Cerebellar nuclear complex (tissue), 1 donor: ENCODE data around the gene NPR1.
"Not testable (repeated sequence)": the region's sequence is repeated elsewhere in the genome, so short reads cannot be mapped to it uniquely, and the experiment has no call there.

Source experiments
- DNase-seq, 2 experiments: peaks; one replicate each; lab custom pipeline; 2025; lab: John Stamatoyannopoulos, UW

The NPR1 gene

GRCh38 chr1:153678519-153679336 lies at the start of gene NPR1:
Gene NPR1, plus strand, starts transcription at chr1:153678688. Its CDS starts 421 bp downstream, at chr1:153679109.
- no peak for DNase-seq

DNA sequence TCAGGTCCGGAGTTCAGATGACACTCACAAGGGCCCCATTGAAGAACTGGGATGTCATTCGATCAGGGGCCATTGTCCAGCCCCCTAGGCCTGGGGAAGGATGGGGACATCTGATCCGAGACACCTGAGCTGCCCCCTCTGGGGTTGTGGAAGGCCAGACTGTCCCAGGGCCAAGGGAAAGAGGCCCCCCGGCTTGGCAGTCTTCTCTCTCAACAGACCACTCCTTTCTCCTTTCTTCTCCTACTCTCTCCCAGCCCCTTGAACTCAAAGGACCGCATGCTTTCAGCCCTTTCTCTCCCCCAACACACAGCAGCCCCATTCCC lies 49.2 kb upstream of the NPR1 start:
- no peak for DNase-seq

DNA sequence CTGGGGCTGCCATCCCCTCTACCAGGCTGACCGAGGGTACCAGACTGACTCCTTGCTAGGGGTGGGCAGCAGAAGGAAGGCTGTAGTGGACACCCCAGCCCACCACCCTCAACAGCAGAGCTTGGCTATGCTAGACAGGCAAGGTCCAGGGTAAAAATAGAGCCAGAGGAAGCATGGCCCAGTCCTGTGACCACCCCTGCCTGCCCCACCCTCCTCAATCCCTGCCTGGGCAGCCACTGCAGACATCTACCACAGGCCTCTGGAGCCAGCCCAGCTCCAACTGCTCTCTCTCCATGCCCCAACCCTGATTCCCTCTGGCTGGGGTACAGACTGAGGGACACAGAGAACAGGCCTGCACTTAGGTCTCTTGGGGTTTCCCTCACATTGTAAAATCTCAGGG lies 48.5 kb upstream of the NPR1 start:
- DNase-seq: no peak

DNA sequence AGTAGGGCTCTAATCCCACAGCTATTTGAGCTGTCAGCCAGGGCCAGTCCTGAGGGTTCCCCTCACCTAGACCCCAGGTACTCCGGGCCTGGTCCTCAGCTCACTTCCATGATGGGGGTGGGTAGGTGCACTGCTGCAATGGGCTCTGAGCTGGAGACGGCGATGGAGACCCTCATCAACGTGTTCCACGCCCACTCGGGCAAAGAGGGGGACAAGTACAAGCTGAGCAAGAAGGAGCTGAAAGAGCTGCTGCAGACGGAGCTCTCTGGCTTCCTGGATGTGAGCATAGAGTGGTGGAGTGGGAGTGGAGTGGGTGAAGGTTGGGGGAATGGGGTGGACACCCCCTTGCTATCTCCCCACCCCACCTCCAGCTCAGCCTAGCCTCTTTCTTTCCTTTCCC lies 48.1 kb upstream of the NPR1 start:
- DNase-seq: no peak

DNA sequence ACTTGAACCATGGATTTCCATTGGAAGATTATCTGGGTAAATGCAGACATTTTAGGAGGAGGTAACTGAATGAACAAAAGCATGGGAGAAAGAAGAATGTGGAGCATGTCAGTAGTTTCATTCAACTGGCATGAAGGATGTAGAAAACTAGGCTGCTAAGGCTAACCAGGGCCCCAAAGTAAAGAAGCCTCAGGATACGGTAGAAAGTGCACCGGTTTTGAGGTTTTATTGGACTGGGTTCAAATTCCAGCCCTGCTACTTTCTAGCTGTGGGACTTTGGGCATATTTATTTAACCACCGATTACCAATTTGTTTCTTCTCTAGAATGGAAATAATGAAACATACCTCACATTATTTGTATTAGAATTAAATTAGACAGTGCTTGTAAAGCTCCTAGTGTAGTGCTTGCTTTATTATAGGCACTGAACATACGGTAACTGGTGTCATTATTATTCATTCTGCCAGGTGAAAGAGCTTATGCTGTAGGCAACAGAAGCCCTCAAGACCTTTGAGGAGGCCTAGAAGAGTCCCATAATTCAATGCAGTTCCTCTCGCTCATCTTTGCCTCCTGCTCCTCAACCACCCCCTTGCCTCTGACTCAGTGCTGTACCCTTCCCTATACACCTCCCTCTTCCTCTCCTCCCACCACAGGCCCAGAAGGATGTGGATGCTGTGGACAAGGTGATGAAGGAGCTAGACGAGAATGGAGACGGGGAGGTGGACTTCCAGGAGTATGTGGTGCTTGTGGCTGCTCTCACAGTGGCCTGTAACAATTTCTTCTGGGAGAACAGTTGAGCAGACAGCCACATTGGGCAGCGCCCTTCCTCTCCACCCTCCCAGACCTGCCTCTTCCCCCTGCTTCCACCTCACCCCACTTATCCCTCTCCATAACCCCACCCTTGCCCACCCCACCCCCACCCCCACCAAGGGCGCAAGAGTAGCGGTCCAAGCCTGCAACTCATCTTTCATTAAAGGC lies 47.2 kb upstream of the NPR1 start:
- no peak for DNase-seq

DNA sequence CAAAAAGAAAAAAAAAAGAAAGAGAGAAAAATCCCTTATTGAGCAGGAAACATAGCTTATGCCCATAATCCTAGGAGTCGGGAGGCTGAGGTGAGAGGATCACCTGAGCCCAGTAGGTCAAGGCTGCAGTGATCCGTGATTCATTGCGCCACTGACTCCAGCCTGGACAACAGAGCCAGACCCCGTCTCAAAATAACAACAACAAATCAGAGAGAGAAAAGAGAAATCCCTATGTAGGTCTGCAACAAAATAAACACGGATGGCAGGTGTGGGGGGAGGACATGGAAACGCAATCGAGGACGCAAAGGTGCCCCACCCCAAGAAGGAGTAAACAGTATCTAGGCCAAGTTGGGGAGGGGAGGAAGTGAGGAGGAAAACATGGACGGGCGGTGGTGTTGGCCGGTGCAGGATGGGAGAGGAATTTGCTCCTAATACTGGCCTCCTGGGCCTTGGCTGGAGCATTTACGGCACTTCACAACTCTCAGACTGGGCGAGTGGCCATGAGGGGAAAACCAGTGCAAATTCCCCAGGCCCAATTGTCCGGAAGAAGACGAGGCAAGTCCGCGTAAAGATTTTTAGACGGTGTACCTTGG lies 45.2 kb upstream of the NPR1 start:
- no peak for DNase-seq

GRCh38 chr1:153633754-153634665 lies 44.5 kb upstream of the NPR1 start, which contains the start of gene CHTOP:
Gene CHTOP, plus strand, starts transcription at chr1:153634066. Its CDS starts 2,523 bp downstream, at chr1:153636589.
- DNase-seq: peak; percentile 69 to 93

DNA sequence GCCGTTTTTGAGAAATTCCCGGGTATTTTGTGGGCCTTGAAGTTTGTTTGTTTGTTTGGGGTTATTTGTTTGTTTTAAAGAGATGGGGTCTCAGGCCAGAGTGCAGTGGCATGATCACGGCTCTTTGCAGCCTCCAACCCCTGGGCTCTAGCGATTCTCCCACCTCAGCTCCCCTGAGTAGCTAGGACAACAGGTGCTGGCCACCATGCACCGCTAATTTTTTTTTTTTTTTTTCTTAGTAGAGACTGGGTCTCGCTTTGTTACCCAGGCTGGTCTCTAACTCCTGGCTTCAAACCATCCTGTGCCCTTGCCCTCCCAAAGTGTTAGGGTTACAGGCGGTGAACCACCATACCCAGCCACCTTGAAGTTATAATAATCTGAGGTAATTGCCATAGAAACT lies 42.6 kb upstream of the NPR1 start:
- DNase-seq: no peak

GRCh38 chr1:153636312-153636711 lies 42.2 kb upstream of the NPR1 start:
- DNase-seq: no peak

DNA sequence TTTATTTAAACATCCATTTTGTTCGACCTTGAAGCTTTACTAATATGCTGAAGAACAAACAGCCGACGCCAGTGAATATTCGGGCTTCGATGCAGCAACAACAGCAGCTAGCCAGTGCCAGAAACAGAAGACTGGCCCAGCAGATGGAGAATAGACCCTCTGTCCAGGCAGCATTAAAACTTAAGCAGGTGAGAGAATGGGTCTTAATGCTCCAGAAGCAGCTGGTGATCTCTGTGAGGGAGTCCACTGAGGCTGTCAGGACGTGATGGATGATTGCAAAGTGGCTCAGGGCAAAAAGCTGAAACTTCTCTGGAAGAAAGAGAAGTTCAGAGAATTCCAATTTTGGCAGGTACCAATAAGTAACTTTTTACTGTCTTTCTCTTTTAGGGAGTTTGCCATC lies 40.2 kb upstream of the NPR1 start:
- no peak for DNase-seq

DNA sequence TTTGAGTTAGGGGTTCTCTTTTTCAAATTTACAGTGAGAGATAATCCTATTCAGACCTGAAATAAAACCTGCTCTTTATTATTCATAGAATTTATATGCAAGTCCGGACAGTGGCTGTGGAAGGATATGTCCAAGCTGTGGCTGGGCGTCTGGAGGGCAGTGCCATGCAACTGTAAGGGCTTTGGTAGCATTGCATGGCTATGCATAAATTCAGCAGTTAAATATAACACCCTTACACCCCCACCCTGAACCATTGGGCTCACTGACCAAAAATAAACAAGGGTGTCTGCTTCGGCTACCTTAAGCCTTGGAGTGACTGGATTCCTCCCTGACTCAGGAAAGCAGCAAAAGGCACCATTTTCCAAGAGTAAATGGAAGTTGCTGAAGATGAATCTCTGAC lies 39.2 kb upstream of the NPR1 start:
- no peak for DNase-seq

DNA sequence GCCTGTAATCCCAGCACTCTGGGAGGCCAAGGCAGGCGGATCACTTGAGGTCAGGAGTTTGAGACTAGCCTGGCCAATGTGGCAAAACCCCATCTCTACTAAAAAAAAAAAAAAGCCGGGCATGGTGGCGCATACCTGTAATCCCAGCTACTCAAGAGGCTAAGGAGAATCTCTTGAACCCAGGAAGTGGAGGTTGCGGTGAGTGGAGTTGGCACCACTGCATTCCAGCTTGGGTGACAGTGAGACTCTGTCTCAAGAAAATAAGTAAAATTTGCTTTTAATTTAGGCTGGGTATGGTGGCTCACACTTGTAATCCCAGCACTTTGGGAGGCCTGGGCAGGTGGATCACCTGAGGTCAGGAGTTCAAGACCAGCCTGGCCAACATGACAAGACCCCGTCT lies 38.3 kb upstream of the NPR1 start:
- not testable (repeated sequence) for DNase-seq

DNA sequence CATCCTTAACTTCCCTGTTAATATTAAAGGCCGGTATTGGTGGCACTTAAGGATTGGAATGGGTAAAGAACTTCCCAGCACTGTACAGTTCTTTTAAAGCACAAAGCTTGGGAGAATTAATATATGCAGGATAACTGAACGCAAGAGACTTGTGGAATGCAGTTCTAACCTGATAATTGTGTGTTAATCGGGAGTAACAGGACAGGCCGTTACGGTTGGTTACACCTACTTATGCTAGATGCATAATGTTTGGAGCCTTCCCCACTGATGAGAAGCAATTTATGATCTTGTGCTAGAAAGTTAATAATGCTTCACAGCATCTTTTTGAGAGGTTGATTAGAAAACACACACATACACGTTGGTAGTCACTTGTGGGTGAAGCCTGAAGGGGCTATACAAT lies 37.6 kb upstream of the NPR1 start:
- DNase-seq: no peak

DNA sequence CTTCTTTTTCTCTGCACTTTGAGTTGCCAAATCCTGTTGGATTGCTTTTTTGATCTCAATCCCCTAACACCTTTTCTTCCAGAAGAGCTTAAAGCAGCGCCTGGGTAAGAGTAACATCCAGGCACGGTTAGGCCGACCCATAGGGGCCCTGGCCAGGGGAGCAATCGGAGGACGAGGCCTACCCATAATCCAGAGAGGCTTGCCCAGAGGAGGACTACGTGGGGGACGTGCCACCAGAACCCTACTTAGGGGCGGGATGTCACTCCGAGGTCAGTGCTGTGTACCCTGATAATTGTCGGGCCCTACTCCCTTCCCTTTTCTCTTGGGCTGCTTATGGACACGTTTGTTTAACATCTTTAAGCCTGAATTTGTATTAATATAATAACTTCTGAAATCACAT lies 36.3 kb upstream of the NPR1 start:
- no peak for DNase-seq

DNA sequence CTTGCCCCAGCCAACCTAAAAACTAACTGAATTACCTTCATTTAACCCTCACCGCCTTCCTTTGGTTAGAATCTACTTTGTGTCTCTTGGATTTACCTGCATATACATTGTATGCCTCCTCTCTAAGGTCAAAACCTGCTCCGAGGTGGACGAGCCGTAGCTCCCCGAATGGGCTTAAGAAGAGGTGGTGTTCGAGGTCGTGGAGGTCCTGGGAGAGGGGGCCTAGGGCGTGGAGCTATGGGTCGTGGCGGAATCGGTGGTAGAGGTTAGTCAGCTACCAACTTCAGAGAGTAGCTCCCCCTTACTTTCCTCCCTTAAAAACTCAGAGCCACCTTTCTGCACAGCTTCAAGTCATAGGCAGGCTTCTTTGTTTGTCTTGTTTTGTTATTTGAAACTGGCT lies 35.4 kb upstream of the NPR1 start:
- DNase-seq: no peak

GRCh38 chr1:153643816-153644215 lies 34.7 kb upstream of the NPR1 start:
- DNase-seq: no peak

DNA sequence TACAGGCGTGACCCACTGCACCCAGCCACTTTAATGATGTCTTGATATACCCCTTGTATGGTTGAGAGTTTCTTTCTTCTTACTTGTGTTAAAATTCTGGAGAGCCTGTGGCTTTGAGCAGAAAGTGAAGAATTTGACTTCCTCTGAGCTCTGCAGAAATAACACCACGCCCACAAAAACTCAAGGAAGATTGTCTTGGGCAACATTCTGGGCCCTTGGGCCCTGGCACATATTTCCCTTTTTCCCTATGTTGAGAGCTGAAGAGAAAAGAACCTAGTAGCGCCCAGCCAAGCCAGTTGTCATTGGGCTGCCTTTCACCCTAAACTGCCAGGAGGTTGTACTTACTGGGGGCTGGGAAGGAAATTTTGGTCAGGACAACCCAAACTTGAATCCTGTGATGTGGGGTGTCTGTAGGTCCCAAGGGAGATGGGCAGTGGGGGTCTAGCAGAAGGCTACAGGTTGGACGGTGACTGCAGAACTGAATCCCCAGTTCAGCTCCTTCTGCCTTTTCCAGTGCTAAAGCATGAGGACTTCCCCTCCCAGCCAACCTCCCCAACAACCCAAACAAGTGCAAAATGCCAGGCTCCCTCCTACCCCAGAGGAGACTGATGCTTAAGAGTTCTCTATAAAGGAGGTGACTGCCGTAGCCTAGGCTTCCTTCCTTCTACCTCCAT lies 31.7 kb upstream of the NPR1 start:
- no peak for DNase-seq

GRCh38 chr1:153647346-153647714 lies 31.2 kb upstream of the NPR1 start:
- no peak for DNase-seq

DNA sequence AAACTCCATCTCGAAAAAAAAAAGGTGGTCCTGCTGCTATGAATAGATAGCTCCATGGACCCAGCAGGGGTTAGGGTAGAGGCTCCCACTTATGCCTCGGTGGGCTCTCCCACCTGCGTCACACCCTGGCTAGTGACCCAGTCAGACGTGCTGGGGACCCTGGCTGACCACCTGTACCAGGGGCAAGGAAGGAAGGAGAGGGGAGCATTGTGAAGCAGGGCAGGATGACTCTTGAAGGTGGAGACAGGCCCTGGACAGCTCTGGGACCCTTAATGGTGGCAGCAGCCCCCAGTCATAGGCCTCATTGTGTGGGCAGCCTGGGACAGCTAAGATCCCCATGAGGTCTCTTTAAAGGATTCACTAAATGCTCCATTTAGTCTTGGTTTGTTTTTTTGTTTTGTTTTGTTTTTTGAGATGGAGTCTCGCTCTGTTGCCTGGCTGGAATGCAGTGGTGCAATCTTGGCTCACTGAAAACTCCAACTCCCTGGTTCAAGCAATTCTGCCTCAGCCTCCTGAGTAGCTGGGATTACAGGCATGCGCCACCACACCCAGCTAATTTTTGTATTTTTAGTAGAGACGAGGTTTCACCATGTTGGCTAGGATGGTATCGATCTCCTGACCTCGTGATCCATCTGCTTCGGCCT lies 30.4 kb upstream of the NPR1 start:
- DNase-seq: no peak

GRCh38 chr1:153649137-153649862 lies 29.2 kb upstream of the NPR1 start:
- DNase-seq: no peak
